ENCODE results near the gene HIPK3. TPM values are rescaled to one million over a fixed set of nuclear protein-coding genes. Genes with fewer than 3 reads are reported as not detected.
A peak's percentile ranks its signal among the peaks of the same experiment; 100 is the strongest.

HIPK3 gene
- total and polyA plus RNA-seq, 12 donors: 14.2 to 154 (median 85.3) TPM

DNA sequence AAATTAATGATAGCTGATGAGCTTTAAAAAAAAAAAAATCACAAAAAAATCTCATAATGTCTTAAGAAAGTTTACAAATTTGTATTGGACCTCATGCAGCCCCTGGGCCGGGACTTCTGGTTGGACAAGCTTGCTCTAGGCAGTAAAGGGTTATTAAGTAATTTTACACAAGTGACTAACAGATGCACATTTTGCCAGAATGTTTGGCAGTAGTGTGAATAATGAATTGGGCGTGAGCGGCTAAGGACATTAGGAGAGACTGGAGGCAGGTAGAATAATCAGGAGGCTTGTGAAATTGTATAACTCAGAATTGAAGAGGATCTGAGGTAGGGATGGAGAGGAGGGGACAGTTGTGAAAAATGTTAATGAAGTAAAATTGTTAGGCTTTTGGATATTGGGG is 77.4 kb downstream of the HIPK3 start:
- DNase-seq: no peak
- Histone ChIP-seq H3K27ac (no peak overlapping the region), H3K4me3 (no peak overlapping the region), H3K9me3 (replicated peaks in 1 of 3) (no peaks in the 10 kb centered on the region), H3K36me3 (replicated peaks in 1 of 2) (peaks cover 0 to 11% of the 10 kb centered on the region in 2 donors), H3K27me3 (no peaks in the 10 kb centered on the region), H3K4me1 (replicated peaks in 1 of 2) (peaks cover 0 to 3% of the 10 kb centered on the region in 2 donors)
- intact Hi-C loops (cut with DNase I): loop anchor here (5.0 to 10.0 kb wide), 2 partner anchors 167 to 170 kb away; partner anchors contain the start of gene CSTF3 (in 1 of the 2)
- TF ChIP-seq CTCF (IDR thresholded peaks at IDR 0.05) (no peak), POLR2A (IDR thresholded peaks at IDR 0.05) (no peak)
- 92 to 98% (median 96%) methylated on average over 3 of the region's 3 CpGs for WGBS, 4 donors

GRCh38 chr11:33339247-33339646 is 82.1 kb downstream of the HIPK3 start:
- no peaks in the 10 kb centered on the region for H3K27me3 ChIP-seq
- no peaks in the 10 kb centered on the region for H3K9me3 ChIP-seq (replicated peaks in 1 of 3)
- peaks cover 0 to 42% of the 10 kb centered on the region in 2 donors for H3K36me3 ChIP-seq (replicated peaks in 1 of 2)
- WGBS, 4 donors: 88 to 98% (median 91%) methylated on average over 1 of the region's 1 CpG
- no peak for DNase-seq
- no peak overlapping the region for H3K27ac ChIP-seq
- no peak overlapping the region for H3K4me3 ChIP-seq
- no peak for TF ChIP-seq POLR2A (IDR thresholded peaks at IDR 0.05)
- no peak for TF ChIP-seq CTCF (IDR thresholded peaks at IDR 0.05)
- intact Hi-C loops (cut with DNase I): loop anchor here in 1 of 2 donors (10.0 kb wide), 1 partner anchor 174 kb away; the partner anchor contains the start of gene CSTF3
- peaks cover 0 to 3% of the 10 kb centered on the region in 2 donors for H3K4me1 ChIP-seq (replicated peaks in 1 of 2)

GRCh38 chr11:33344611-33345010 is 87.4 kb downstream of the HIPK3 start:
- no peaks in the 10 kb centered on the region for H3K27me3 ChIP-seq
- H3K36me3 ChIP-seq (replicated peaks in 1 of 2): peaks cover 0 to 66% of the 10 kb centered on the region in 2 donors
- H3K27ac ChIP-seq: no peak overlapping the region
- DNase-seq: no peak
- H3K9me3 ChIP-seq (replicated peaks in 1 of 3): no peaks in the 10 kb centered on the region
- no peak overlapping the region for H3K4me3 ChIP-seq
- WGBS, 4 donors: 55 to 62% (median 60%) methylated on average over 2 of the region's 2 CpGs
- H3K4me1 ChIP-seq (replicated peaks in 1 of 2): peaks cover 0 to 3% of the 10 kb centered on the region in 2 donors
- TF ChIP-seq CTCF (IDR thresholded peaks at IDR 0.05) (peak in 1 of 6 experiments; percentile 21), POLR2A (IDR thresholded peaks at IDR 0.05) (no peak)
- intact Hi-C loops (cut with DNase I): no loop called here

- H3K9me3 ChIP-seq (replicated peaks in 1 of 3): no peaks in the 10 kb centered on the region
- intact Hi-C loops (cut with DNase I): no loop called here
- peaks cover 0 to 3% of the 10 kb centered on the region in 2 donors for H3K4me1 ChIP-seq (replicated peaks in 1 of 2)
- TF ChIP-seq CTCF (IDR thresholded peaks at IDR 0.05): no peak
- no peak for TF ChIP-seq POLR2A (IDR thresholded peaks at IDR 0.05)
- peaks cover 0 to 71% of the 10 kb centered on the region in 2 donors for H3K36me3 ChIP-seq (replicated peaks in 1 of 2)
- H3K27ac ChIP-seq: no peak overlapping the region
- peak in 3 of 7 donors; percentile 27 to 64 (median 28) for DNase-seq
- no peak overlapping the region for H3K4me3 ChIP-seq
- 76 to 79% (median 76%) methylated on average over 2 of the region's 2 CpGs for WGBS, 4 donors
- no peaks in the 10 kb centered on the region for H3K27me3 ChIP-seq
Measured at GRCh38 chr11:33347490-33348125, 90.4 kb downstream of the HIPK3 start.

Measured in adrenal gland (tissue), 12 donors.